Testis (tissue), 3 donors: ENCODE measurements around the gene MAN1A1. TPM values are rescaled to one million over a fixed set of nuclear protein-coding genes. Genes with fewer than 3 reads are reported as not detected.

ENCODE experiments used
- DNase-seq: peaks from one replicate; pipeline ENCODE4 v3.0.0-alpha.2; 2019
- H3K27ac ChIP-seq, 2 donors: fragments of 200-600 bp; sonication (generic); one replicate each; pipeline ENCODE4 v1.5.1; 2019
- H3K27me3 ChIP-seq: fragments of 200-600 bp; sonication (generic); one replicate; pipeline ENCODE4 v1.5.1; 2019
- H3K36me3 ChIP-seq: fragments of 200-600 bp; sonication (generic); one replicate; pipeline ENCODE4 v1.5.1; 2017; ENCODE audit warnings: low read depth; ENCODE audit errors: missing control alignments
- H3K4me1 ChIP-seq: fragments of 200-600 bp; sonication (generic); one replicate; pipeline ENCODE4 v1.5.1; 2019
- H3K4me3 ChIP-seq, 2 donors: fragments of 200-600 bp; sonication (generic); one replicate each; pipeline ENCODE4 v1.5.1; 2017 to 2019
- H3K9me3 ChIP-seq: fragments of 200-600 bp; sonication (generic); one replicate; pipeline ENCODE4 v1.5.1; 2017
- POLR2A ChIP-seq: fragments of 450-650 bp; IDR thresholded peaks from one replicate; pipeline ENCODE4 v1.6.1; 2017; ENCODE audit warnings: antibody characterized with exemption, mild to moderate bottlenecking, moderate library complexity
- WGBS, 2 donors: methylation state at CpG; one replicate each; pipeline ENCODE4 v1.1.5; 2018; 5-methylcytosine and 5-hydroxymethylcytosine counted together
- intact Hi-C: fragments of 100-400 bp; cut with DNase I; formaldehyde crosslinking; loops from one replicate; pipeline ENCODE4 v1.15.1; 2023; ENCODE audit warnings: low total_unique reads
- polyA plus RNA-seq: library from polyadenylated mRNA; stranded (reverse); fragments of 350-450 nt; fragmentation: Illumina TruSeq; extraction: RNeasy Lipid Tissue Mini Kit (QIAGEN cat#74804); gene quantifications from one replicate; pipeline ENCODE4 v1.2.3, GENCODE V29; 2014; ENCODE audit warnings: low read depth, low replicate concordance; ENCODE audit not compliant: insufficient read depth
- total RNA-seq, 2 donors: library from RNA; depleted of rRNA; stranded (reverse); fragments of >200 nt; gene quantifications; one replicate each; pipeline ENCODE4 v1.2.3, GENCODE V29; 2016
- TF ChIP-seq, protein P1 (sequence below), 3 experiments: fragments of 450-650 bp in 2 of 3; fragments of 200-600 bp in 1 of 3; sonication (generic) in 1 of 3; IDR thresholded peaks; one replicate each; pipeline ENCODE4 v1.5.1; 2016 to 2019; ENCODE audit warnings: antibody characterized with exemption in 3 of 3, mild to moderate bottlenecking in 2 of 3, moderate library complexity in 1 of 3

Gene MAN1A1
- total and polyA plus RNA-seq, 3 donors from 2014 or later = 12.8 to 21.1 (median 15.0) TPM

DNA sequence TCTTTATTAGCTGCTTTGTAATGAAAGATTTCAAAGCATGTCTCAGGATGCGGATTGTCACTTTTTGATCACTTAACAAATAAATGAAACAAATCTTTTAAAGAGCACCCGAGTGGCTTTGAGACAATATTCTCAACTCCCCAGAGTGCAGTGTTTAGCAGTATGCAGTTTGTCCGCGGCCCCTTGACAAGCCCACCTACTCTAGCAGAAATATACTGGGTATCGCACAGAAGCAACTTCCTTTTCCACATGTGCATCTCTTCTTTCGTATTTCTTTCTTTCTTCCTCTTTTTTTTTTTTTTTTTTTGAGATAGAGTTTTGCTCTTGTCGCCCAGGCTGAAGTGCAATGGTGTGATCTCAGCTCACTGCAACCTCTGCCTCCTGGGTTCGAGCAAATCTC lies 186.6 kb downstream of the MAN1A1 start:
- 52 to 61% methylated on average over 8 of the region's 8 CpGs for WGBS, 2 donors
- no peak for DNase-seq

DNA sequence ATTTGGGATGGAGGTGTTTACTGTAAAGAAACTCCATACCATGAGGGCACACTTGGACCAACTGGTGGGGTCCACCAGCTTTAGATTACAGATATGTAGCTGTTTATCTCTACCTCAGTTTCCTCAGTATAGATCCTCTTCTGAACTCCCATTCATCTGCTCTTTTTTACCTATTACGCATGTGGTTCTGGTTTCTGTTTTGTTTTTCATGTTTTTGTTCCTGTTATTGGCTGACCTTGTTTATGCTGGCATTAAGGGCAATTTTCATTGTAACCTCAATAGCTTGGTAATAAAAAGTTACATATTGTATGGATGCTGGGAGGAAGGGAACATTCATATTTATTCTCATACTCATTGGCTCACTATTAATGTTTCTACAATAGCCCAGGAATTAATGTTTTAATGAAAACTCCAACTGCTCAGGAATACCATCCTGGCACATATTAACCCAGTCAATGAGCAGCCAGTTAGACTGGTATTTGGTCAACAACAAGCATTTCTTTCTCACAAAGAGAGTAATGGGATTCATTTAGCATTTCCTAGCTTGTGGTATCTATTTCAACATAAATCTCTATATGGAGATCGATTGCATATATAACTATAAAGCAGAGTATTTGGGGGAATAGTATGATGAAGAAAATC lies 187.3 kb downstream of the MAN1A1 start:
- intact Hi-C loops = loop anchor here (5.0 kb wide), 1 partner anchor 460 kb away; no protein-coding TSS in a partner anchor
- TF ChIP-seq POLR2A = no peak
- TF ChIP-seq, protein P1, sequence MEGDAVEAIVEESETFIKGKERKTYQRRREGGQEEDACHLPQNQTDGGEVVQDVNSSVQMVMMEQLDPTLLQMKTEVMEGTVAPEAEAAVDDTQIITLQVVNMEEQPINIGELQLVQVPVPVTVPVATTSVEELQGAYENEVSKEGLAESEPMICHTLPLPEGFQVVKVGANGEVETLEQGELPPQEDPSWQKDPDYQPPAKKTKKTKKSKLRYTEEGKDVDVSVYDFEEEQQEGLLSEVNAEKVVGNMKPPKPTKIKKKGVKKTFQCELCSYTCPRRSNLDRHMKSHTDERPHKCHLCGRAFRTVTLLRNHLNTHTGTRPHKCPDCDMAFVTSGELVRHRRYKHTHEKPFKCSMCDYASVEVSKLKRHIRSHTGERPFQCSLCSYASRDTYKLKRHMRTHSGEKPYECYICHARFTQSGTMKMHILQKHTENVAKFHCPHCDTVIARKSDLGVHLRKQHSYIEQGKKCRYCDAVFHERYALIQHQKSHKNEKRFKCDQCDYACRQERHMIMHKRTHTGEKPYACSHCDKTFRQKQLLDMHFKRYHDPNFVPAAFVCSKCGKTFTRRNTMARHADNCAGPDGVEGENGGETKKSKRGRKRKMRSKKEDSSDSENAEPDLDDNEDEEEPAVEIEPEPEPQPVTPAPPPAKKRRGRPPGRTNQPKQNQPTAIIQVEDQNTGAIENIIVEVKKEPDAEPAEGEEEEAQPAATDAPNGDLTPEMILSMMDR (IDR thresholded peaks at IDR 0.05) = no peak

More for the DNA sequence above, 186.6 kb downstream of the MAN1A1 start:
- TF ChIP-seq, protein P1 (IDR thresholded peaks at IDR 0.05) = no peak
- no peak for TF ChIP-seq POLR2A
- Histone ChIP-seq H3K27ac (no peak overlapping the region), H3K4me3 (no peak overlapping the region), H3K4me1 (no peaks in the 10 kb centered on the region), H3K27me3 (no peaks in the 10 kb centered on the region), H3K36me3 (no peaks in the 10 kb centered on the region), H3K9me3 (no peaks in the 10 kb centered on the region)
- intact Hi-C loops = loop anchor here (5.0 kb wide), 1 partner anchor 459 kb away; no protein-coding TSS in a partner anchor

DNA sequence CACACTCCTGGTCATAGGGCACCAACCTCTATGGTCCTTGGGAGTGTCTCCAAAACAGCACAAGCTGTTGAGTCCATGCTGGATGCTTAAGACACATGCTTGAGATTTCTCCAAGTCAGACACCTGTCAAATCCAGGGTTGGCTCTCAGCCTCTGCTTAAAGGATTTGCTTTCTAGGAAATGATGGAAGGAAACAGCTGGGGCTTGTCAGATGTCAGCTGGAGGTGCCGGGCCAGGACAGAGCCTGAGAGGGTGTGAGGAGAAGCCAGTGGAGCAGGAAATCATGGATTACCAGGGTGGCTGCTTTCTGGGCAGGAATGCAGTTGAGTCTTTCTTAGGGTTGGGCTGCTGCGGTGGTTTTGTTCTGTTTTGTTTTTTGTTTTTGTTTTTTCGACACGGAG lies 188.1 kb downstream of the MAN1A1 start:
- H3K36me3 ChIP-seq = no peaks in the 10 kb centered on the region
- TF ChIP-seq, protein P1 (IDR thresholded peaks at IDR 0.05) = no peak
- no peak for TF ChIP-seq POLR2A
- DNase-seq = no peak
- WGBS, 2 donors = 78 to 79% methylated on average over 4 of the region's 4 CpGs
- no peak overlapping the region for H3K27ac ChIP-seq
- H3K9me3 ChIP-seq = no peaks in the 10 kb centered on the region
- intact Hi-C loops = loop anchor here (5.0 kb wide), 1 partner anchor 461 kb away; no protein-coding TSS in a partner anchor
- H3K4me3 ChIP-seq = no peak overlapping the region
- no peaks in the 10 kb centered on the region for H3K4me1 ChIP-seq
- H3K27me3 ChIP-seq = no peaks in the 10 kb centered on the region

More for the DNA sequence above, 187.3 kb downstream of the MAN1A1 start:
- 76 to 81% methylated on average over 2 of the region's 2 CpGs for WGBS, 2 donors
- no peak for DNase-seq
- no peak overlapping the region for H3K4me3 ChIP-seq
- H3K4me1 ChIP-seq = no peaks in the 10 kb centered on the region
- no peak overlapping the region for H3K27ac ChIP-seq
- H3K36me3 ChIP-seq = no peaks in the 10 kb centered on the region
- no peaks in the 10 kb centered on the region for H3K9me3 ChIP-seq
- H3K27me3 ChIP-seq = no peaks in the 10 kb centered on the region

DNA sequence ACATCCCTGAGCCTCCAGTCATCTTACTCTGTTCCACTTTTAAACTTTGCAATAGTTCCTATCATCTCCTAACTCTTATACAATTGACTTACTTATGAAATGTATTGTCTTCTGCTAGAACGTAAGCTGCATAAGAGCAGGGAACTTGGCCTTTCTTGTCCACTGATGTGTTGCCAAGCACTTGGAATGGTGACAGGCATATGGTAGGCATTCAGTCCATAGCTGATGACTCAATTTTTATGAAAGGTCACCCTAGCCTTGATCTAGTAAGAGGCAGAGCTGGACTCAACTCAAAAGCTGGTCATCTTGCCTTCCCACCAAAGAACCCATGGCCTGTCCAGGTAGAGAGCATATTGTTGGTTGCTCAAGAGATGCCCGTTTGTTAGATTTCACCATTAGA lies 188.7 kb downstream of the MAN1A1 start:
- TF ChIP-seq POLR2A = no peak
- TF ChIP-seq, protein P1 (IDR thresholded peaks at IDR 0.05) = no peak
- Histone ChIP-seq H3K4me1 (no peaks in the 10 kb centered on the region), H3K36me3 (no peaks in the 10 kb centered on the region), H3K27me3 (no peaks in the 10 kb centered on the region), H3K9me3 (no peaks in the 10 kb centered on the region), H3K27ac (no peak overlapping the region), H3K4me3 (no peak overlapping the region)
- intact Hi-C loops = loop anchor here (5.0 kb wide), 1 partner anchor 461 kb away; no protein-coding TSS in a partner anchor
- DNase-seq = no peak
- WGBS, 2 donors = 90 to 96% methylated on average over 2 of the region's 2 CpGs
